Measurements from ENCODE around the gene AVPR1A. TPM values are rescaled to one million over a fixed set of nuclear protein-coding genes. Genes with fewer than 3 reads are reported as not detected.
"Not testable (repeated sequence)": the region's sequence is repeated elsewhere in the genome, so short reads cannot be mapped to it uniquely, and the experiment has no call there.

The AVPR1A gene
- total RNA-seq: not detected in 2 replicates
- long read RNA-seq: 0 reads

GRCh38 chr12:63150713-63151622 lies at the start of gene AVPR1A:
AVPR1A (minus strand) TSS chr12:63151201; CDS start chr12:63150836, 365 bp downstream.
- H3K4me1 Mint-ChIP-seq: peaks cover 17% of the 10 kb centered on the region
- DNase-seq (ENCODE audit: low read depth, low spot score): peak; percentile 40
- H3K4me3 Mint-ChIP-seq: peak within 1 kb of the TSS; percentile 82
- TF ChIP-seq, protein P1, sequence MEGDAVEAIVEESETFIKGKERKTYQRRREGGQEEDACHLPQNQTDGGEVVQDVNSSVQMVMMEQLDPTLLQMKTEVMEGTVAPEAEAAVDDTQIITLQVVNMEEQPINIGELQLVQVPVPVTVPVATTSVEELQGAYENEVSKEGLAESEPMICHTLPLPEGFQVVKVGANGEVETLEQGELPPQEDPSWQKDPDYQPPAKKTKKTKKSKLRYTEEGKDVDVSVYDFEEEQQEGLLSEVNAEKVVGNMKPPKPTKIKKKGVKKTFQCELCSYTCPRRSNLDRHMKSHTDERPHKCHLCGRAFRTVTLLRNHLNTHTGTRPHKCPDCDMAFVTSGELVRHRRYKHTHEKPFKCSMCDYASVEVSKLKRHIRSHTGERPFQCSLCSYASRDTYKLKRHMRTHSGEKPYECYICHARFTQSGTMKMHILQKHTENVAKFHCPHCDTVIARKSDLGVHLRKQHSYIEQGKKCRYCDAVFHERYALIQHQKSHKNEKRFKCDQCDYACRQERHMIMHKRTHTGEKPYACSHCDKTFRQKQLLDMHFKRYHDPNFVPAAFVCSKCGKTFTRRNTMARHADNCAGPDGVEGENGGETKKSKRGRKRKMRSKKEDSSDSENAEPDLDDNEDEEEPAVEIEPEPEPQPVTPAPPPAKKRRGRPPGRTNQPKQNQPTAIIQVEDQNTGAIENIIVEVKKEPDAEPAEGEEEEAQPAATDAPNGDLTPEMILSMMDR (conservative IDR thresholded peaks at IDR 0.05): no peak
- H3K9me3 Mint-ChIP-seq: peaks cover 2% of the 10 kb centered on the region
- H3K27ac Mint-ChIP-seq (ENCODE audit: unreplicated experiment): no peak within 1 kb of the TSS
- peaks cover 6% of the 10 kb centered on the region for H3K36me3 Mint-ChIP-seq (ENCODE audit: low read depth)
- H3K27me3 Mint-ChIP-seq (ENCODE audit: low read depth): peaks cover 78% of the 10 kb centered on the region

- peaks cover 17% of the 10 kb centered on the region for H3K27me3 Mint-ChIP-seq (ENCODE audit: low read depth)
Measured at GRCh38 chr12:63196168-63196567, 45.2 kb upstream of the AVPR1A start.

DNA sequence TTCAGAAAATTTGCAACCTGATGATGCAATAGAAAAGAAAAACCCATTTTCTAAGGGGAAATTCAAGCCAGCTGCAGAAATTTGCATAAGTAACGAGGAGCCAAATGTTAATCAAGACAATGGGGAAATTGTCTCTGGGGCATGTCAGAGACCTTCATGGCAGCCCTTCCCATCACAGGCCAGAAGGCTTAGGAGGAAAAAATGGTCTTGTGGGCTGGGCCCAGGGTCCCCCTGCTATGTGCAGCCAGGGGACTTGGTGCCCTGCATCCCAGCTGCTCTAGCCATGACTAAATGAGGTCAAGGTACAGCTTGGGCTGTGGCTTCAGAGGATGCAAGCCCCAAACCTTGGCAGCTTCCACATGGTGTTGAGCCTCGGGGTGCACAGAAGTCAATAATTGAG lies 28.2 kb upstream of the AVPR1A start:
- DNase-seq (ENCODE audit: low read depth, low spot score): no peak
- H3K9me3 Mint-ChIP-seq: peaks cover 23% of the 10 kb centered on the region
- H3K4me3 Mint-ChIP-seq: no peak overlapping the region
- H3K36me3 Mint-ChIP-seq (ENCODE audit: low read depth): peaks cover 9% of the 10 kb centered on the region
- no peak overlapping the region for H3K27ac Mint-ChIP-seq (ENCODE audit: unreplicated experiment)
- no peaks in the 10 kb centered on the region for H3K4me1 Mint-ChIP-seq
- TF ChIP-seq, protein P1 (conservative IDR thresholded peaks at IDR 0.05): no peak
- no peaks in the 10 kb centered on the region for H3K27me3 Mint-ChIP-seq (ENCODE audit: low read depth)

More at GRCh38 chr12:63196168-63196567, 45.2 kb upstream of the AVPR1A start:
- H3K27ac Mint-ChIP-seq (ENCODE audit: unreplicated experiment): no peak overlapping the region
- no peak for DNase-seq (ENCODE audit: low read depth, low spot score)
- no peaks in the 10 kb centered on the region for H3K36me3 Mint-ChIP-seq (ENCODE audit: low read depth)
- H3K4me1 Mint-ChIP-seq: no peaks in the 10 kb centered on the region
- no peaks in the 10 kb centered on the region for H3K9me3 Mint-ChIP-seq
- TF ChIP-seq, protein P1 (conservative IDR thresholded peaks at IDR 0.05): no peak
- no peak overlapping the region for H3K4me3 Mint-ChIP-seq

DNA sequence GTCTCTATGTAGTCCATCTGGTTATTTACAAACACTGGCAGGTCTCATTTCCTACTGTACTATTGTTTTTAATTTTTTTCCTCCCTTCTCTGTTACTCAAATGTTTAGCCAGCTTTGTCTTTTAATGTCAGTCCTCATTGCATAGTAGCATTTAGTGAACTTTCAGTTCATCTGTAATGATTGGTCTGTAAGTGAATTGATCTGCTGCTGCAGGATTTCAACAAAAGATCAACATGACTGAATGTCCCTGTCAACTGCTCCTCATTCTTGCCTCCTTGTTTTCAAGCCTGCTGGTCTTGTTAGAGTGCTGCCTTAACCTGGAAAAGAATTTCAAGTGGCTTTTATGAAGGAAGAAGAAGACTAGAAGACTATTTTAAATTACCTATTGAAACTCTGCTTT lies 19.3 kb upstream of the AVPR1A start:
- Mint-ChIP-seq H3K27me3 (ENCODE audit: low read depth) (peaks cover 18% of the 10 kb centered on the region), H3K27ac (ENCODE audit: unreplicated experiment) (no peak overlapping the region), H3K36me3 (ENCODE audit: low read depth) (peaks cover under 1% of the 10 kb centered on the region), H3K9me3 (peaks cover 3% of the 10 kb centered on the region), H3K4me3 (no peak overlapping the region), H3K4me1 (no peaks in the 10 kb centered on the region)
- DNase-seq (ENCODE audit: low read depth, low spot score): no peak
- TF ChIP-seq, protein P1 (conservative IDR thresholded peaks at IDR 0.05): no peak

DNA sequence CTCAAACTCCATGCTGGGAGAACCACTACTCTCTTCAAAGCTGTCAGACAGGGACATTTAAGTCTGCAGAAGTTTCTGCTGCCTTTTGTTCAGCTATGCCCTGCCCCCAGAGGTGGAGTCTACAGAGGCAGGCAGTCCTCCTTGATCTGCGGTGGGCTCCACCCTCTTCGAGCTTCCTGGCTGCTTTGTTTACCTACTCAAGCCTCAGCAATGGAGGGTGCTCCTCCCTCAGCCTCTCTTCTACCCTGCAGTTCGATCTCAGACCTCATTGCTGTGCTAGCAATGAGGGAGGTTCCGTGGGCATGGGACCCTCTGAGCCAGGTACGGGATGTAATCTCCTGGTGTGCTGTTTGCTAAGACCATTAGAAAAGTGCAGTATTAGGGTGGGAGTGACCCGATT lies 16.7 kb upstream of the AVPR1A start:
- not testable (repeated sequence) for H3K4me3 Mint-ChIP-seq; H3K4me1 Mint-ChIP-seq; DNase-seq (ENCODE audit: low read depth, low spot score); H3K36me3 Mint-ChIP-seq (ENCODE audit: low read depth); H3K9me3 Mint-ChIP-seq; H3K27ac Mint-ChIP-seq (ENCODE audit: unreplicated experiment)
- H3K27me3 Mint-ChIP-seq (ENCODE audit: low read depth): peaks cover 18% of the 10 kb centered on the region

DNA sequence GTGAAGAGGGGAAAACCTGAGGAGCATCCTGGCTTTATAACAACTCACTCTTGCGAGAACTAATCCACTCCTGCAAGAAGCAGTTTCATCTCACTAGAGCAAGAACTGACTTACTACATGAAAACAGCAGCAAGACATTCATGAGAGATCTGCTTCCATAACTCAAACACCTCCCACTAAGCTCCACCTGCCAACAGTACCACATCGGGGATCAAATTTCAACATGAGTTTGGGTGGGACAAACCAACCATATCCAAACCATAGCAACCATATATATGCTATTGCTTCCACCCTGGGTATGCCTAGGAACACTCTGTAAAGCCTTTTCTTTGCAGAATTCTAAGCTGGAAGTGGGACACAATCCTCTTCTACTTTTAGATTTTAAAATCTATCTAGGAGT lies 13.9 kb upstream of the AVPR1A start:
- Mint-ChIP-seq H3K27ac (ENCODE audit: unreplicated experiment) (no peak overlapping the region), H3K4me1 (peaks cover 13% of the 10 kb centered on the region), H3K36me3 (ENCODE audit: low read depth) (no peaks in the 10 kb centered on the region), H3K9me3 (no peaks in the 10 kb centered on the region), H3K27me3 (ENCODE audit: low read depth) (peaks cover 4% of the 10 kb centered on the region), H3K4me3 (no peak overlapping the region)
- no peak for DNase-seq (ENCODE audit: low read depth, low spot score)
- TF ChIP-seq, protein P1 (conservative IDR thresholded peaks at IDR 0.05): no peak
